GM18507 (cell line): ENCODE data around the gene FGF18.

Source experiments
- DNase-seq: peaks from one replicate; pipeline ENCODE4 v3.0.0; 2011; ENCODE audit warnings: low read depth; ENCODE audit not compliant: insufficient read length; ENCODE audit errors: extremely low spot score
- FAIRE-seq: peaks from 2 replicates; lab custom pipeline; 2011; peaks lifted over from hg19 to GRCh38; lab: Jason Lieb, UNC

FGF18 gene

GRCh38 chr5:171457208-171457981 is 37.9 kb downstream of the FGF18 start:
- DNase-seq (no peak), FAIRE-seq (no peak)

GRCh38 chr5:171459839-171460238 is 40.4 kb downstream of the FGF18 start:
- DNase-seq (no peak), FAIRE-seq (no peak)

GRCh38 chr5:171462136-171462927 is 42.9 kb downstream of the FGF18 start:
- FAIRE-seq (no peak), DNase-seq (no peak)

- DNase-seq = no peak
- FAIRE-seq = no peak
These were observed 43.7 kb downstream of the FGF18 start for GRCh38 chr5:171462928-171463861.

- FAIRE-seq = no peak
These were observed 44.4 kb downstream of the FGF18 start for GRCh38 chr5:171463862-171464229.

GRCh38 chr5:171464829-171465228 is 45.4 kb downstream of the FGF18 start:
- DNase-seq = no peak
- FAIRE-seq = no peak

More at GRCh38 chr5:171463862-171464229, 44.4 kb downstream of the FGF18 start:
- no peak for DNase-seq

- no peak for FAIRE-seq
- no peak for DNase-seq
These were observed 47.7 kb downstream of the FGF18 start for GRCh38 chr5:171467107-171467506.

GRCh38 chr5:171469326-171469725 is 49.9 kb downstream of the FGF18 start:
- DNase-seq = no peak
- FAIRE-seq = no peak

GRCh38 chr5:171470420-171470819 is 51.0 kb downstream of the FGF18 start:
- DNase-seq = no peak
- no peak for FAIRE-seq

- DNase-seq (no peak), FAIRE-seq (no peak)
These were observed 54.9 kb downstream of the FGF18 start for GRCh38 chr5:171474230-171474813.

- DNase-seq (no peak), FAIRE-seq (no peak)
These were observed 56.1 kb downstream of the FGF18 start for GRCh38 chr5:171475596-171475995.

GRCh38 chr5:171476701-171477100 is 57.3 kb downstream of the FGF18 start:
- no peak for FAIRE-seq
- DNase-seq = no peak

GRCh38 chr5:171477101-171477500 is 57.7 kb downstream of the FGF18 start:
- DNase-seq (no peak), FAIRE-seq (no peak)

GRCh38 chr5:171477666-171478065 is 58.2 kb downstream of the FGF18 start:
- FAIRE-seq = no peak

GRCh38 chr5:171478946-171479775 is 59.7 kb downstream of the FGF18 start:
- DNase-seq (no peak), FAIRE-seq (no peak)

More at GRCh38 chr5:171477666-171478065, 58.2 kb downstream of the FGF18 start:
- DNase-seq = no peak

- FAIRE-seq (no peak), DNase-seq (no peak)
These were observed 60.3 kb downstream of the FGF18 start for GRCh38 chr5:171479776-171480125.

GRCh38 chr5:171480239-171480638 is 60.8 kb downstream of the FGF18 start:
- FAIRE-seq = no peak

GRCh38 chr5:171481571-171482433 is 62.4 kb downstream of the FGF18 start:
- no peak for DNase-seq
- no peak for FAIRE-seq

More at GRCh38 chr5:171480239-171480638, 60.8 kb downstream of the FGF18 start:
- no peak for DNase-seq
